Muscle layer of duodenum (tissue), 2 donors: ENCODE data around the gene NPAS2.

Experiments used
- H3K27ac ChIP-seq: one replicate; pipeline ENCODE4 v1.7.0; 2013; ENCODE audit warnings: mild to moderate bottlenecking, low read length
- H3K27me3 ChIP-seq: one replicate; pipeline ENCODE4 v1.7.0; 2013; ENCODE audit warnings: low read depth, mild to moderate bottlenecking, control low read depth, low read length
- H3K36me3 ChIP-seq, 2 donors: one replicate each; pipeline ENCODE4 v1.7.0; 2013; ENCODE audit warnings: low read length in 2 of 2, control low read depth in 1 of 2, mild to moderate bottlenecking in 1 of 2; ENCODE audit not compliant: insufficient read depth in 2 of 2, control insufficient read depth in 1 of 2
- H3K4me1 ChIP-seq, 2 donors: one replicate each; pipeline ENCODE4 v1.7.0; 2013; ENCODE audit warnings: low read length in 2 of 2, mild to moderate bottlenecking in 2 of 2, control low read depth in 1 of 2, moderate library complexity in 1 of 2; ENCODE audit not compliant: insufficient read depth in 2 of 2, control insufficient read depth in 1 of 2
- H3K4me3 ChIP-seq, 2 donors: one replicate each; pipeline ENCODE4 v1.7.0; 2013; ENCODE audit warnings: low read length in 2 of 2, low read depth in 1 of 2, mild to moderate bottlenecking in 1 of 2
- H3K9me3 ChIP-seq, 2 donors: one replicate each; pipeline ENCODE4 v1.7.0; 2013; ENCODE audit warnings: low read length in 2 of 2, control low read depth in 1 of 2, mild to moderate bottlenecking in 1 of 2; ENCODE audit not compliant: control insufficient read depth in 1 of 2
- donor health status: healthy.

The NPAS2 gene

DNA sequence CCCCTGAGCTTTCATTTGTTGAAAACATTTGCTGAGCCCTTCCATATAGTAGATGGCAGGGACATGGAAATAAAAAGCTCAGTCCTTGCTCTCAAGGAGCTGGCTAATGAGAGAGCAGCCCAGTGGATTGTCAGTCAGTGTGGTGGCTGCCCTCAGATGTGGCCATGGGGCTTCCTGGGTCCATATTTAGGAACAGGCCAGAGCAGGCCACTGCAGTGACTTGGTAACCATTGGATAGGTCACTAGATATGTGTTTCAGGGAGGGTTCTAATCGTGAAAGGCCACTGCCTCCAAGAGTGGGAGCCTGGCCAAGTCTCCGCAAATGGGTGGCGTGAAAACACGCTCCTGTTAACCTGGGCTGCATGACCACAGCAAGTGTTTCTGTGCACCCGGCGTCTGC is 37.4 kb downstream of the NPAS2 start:
- no peaks in the 10 kb centered on the region for H3K9me3 ChIP-seq
- H3K4me3 ChIP-seq = no peak overlapping the region
- no peak overlapping the region for H3K27ac ChIP-seq
- no peaks in the 10 kb centered on the region for H3K27me3 ChIP-seq
- H3K4me1 ChIP-seq = no peaks in the 10 kb centered on the region
- H3K36me3 ChIP-seq = no peaks in the 10 kb centered on the region

DNA sequence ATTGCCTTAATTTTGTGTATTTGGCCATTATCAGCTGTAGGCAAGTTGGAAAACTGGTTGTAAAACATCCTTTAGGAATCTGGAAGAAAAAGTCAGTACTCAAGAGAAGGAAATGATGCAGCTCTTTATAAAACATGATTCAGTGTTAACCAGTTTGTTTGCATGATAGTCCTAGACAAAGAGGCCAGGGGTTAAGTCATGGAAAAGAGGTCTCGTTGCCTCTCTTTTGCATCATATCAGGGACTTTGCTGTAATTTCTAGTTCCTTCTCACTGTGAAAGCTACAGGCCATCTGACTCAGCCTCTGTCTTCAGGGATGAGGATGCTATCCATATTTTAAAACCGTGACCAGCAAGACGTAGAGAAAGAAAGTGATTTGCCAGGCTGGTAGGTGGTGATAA is 38.0 kb downstream of the NPAS2 start:
- Histone ChIP-seq H3K4me3 (no peak overlapping the region), H3K27ac (no peak overlapping the region), H3K9me3 (no peaks in the 10 kb centered on the region), H3K36me3 (no peaks in the 10 kb centered on the region), H3K27me3 (no peaks in the 10 kb centered on the region), H3K4me1 (no peaks in the 10 kb centered on the region)

DNA sequence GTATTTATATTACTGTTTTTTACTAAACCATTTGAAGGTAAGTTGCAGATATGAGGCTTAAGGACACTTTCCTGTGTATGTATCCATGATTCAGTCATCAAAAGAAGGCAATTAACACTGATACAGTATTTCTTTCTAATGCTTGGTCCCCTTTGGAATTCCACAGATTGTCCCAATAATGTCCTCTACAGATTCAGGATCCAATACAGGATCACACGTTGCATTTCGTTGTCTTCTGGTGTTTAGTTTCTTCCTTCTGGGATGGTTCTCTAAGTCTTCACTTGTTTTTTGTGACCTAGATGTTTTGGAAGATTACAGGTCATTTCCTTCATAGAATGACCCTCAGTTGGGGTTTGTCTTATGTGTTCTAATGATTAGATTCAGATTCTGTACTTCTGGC is 40.0 kb downstream of the NPAS2 start:
- Histone ChIP-seq H3K27ac (no peak overlapping the region), H3K27me3 (no peaks in the 10 kb centered on the region), H3K9me3 (no peaks in the 10 kb centered on the region), H3K4me1 (no peaks in the 10 kb centered on the region), H3K36me3 (no peaks in the 10 kb centered on the region), H3K4me3 (no peak overlapping the region)

- Histone ChIP-seq H3K27me3 (no peaks in the 10 kb centered on the region), H3K36me3 (no peaks in the 10 kb centered on the region), H3K4me1 (no peaks in the 10 kb centered on the region), H3K4me3 (no peak overlapping the region), H3K27ac (no peak overlapping the region), H3K9me3 (no peaks in the 10 kb centered on the region)
Measured at GRCh38 chr2:100861340-100861739, 41.4 kb downstream of the NPAS2 start.

DNA sequence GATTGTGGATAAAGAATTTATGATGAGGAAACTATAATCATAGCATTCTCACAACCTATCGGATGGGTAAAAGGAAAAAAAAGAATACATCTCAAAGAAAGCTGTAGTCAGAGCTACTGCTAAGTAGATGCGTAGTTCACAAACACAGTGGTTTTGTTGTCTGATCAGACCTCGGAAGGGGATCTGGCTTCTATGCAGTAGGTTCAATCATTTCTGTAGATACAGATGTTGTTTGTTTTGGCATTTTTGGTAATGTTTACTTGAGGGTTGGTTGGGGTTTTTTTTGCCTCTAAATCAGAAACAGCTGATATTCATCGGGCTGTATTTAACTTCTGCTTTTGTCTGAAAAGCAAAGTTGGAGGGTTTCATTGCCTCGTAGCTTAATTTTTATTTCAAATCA is 42.1 kb downstream of the NPAS2 start:
- Histone ChIP-seq H3K4me1 (no peaks in the 10 kb centered on the region), H3K4me3 (no peak overlapping the region), H3K27me3 (no peaks in the 10 kb centered on the region), H3K9me3 (peaks cover 0 to 4% of the 10 kb centered on the region in 2 donors), H3K27ac (no peak overlapping the region), H3K36me3 (no peaks in the 10 kb centered on the region)

DNA sequence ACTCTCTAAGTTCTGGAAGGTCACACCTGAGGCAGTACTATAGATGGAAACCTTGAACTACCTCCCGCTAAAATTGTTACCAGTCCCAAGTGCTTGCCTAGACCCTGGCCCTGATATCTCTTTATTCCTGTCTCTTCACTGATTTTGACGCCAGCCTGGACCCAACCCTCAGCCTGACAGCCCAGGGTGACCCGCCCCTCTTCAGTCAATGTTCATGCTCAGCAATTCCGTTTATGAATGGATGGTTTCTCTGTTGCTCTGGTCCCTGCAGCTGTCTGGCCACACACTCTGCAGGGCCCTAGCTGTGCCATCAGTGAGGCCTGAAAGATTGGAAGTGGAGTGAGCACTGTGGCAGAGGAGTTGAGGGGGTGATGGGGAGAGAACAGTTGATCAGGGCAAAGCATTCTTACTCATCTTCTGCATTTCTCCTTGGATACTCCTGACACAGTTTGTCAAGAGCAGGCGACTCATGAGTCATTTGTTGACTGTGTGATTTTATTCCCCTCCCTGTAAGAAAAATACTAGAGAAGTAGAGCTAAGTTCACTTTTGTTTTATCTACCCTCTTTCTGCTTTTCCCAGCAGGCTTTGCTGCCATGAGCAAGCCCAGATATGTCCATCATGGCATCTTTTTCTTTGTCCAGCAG is 46.0 kb downstream of the NPAS2 start:
- no peaks in the 10 kb centered on the region for H3K36me3 ChIP-seq
- no peaks in the 10 kb centered on the region for H3K27me3 ChIP-seq
- H3K9me3 ChIP-seq = peaks cover 6 to 9% of the 10 kb centered on the region in 2 donors
- H3K4me3 ChIP-seq = no peak overlapping the region
- no peak overlapping the region for H3K27ac ChIP-seq
- no peaks in the 10 kb centered on the region for H3K4me1 ChIP-seq

DNA sequence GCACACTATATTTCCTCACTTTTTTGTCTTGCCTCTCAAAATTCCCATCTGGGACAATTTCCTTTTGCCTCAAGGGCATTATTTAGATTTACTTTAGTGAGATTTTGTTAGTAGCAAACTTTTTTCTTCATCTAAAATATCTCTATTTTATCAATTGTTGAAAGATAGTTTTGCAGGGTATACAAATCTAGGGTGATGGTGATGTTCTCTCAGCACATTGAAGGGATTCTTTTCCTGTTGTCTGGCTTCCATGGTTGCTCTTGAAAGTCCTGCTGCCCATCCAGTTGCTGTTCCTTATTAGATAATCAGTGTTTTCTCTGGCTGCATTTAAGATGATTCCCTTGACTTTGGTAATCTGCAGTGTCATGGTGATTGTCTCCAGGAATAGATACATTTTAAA is 48.1 kb downstream of the NPAS2 start:
- H3K36me3 ChIP-seq = no peaks in the 10 kb centered on the region
- H3K4me1 ChIP-seq = no peaks in the 10 kb centered on the region
- no peak overlapping the region for H3K4me3 ChIP-seq
- no peaks in the 10 kb centered on the region for H3K27me3 ChIP-seq
- H3K9me3 ChIP-seq = peaks cover 6 to 9% of the 10 kb centered on the region in 2 donors
- no peak overlapping the region for H3K27ac ChIP-seq

DNA sequence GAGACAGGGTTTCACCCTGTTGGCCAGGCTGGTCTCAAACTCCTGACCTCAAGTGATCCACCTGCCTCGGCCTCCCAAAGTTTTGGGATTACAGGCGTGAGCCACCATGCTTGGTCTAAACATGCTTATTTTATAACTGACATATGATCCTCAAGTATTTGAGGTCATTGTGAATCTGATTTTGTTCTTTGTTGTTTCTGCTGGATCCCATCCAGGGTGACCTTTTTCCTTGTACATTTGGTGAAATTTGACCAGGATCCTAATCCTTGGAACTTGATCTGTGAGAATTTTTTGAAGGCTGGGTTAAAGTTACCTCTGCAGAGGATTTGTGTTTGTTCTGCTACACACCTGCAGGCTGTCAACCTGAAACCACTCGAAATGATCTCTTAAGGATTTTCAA is 49.2 kb downstream of the NPAS2 start:
- no peaks in the 10 kb centered on the region for H3K27me3 ChIP-seq
- H3K4me3 ChIP-seq = no peak overlapping the region
- H3K9me3 ChIP-seq = peaks cover 6 to 9% of the 10 kb centered on the region in 2 donors
- no peaks in the 10 kb centered on the region for H3K36me3 ChIP-seq
- no peak overlapping the region for H3K27ac ChIP-seq
- no peaks in the 10 kb centered on the region for H3K4me1 ChIP-seq

GRCh38 chr2:100870652-100871531 is 51.0 kb downstream of the NPAS2 start:
- Histone ChIP-seq H3K4me3 (no peak overlapping the region), H3K4me1 (no peaks in the 10 kb centered on the region), H3K36me3 (no peaks in the 10 kb centered on the region), H3K9me3 (peaks cover 6 to 9% of the 10 kb centered on the region in 2 donors), H3K27ac (no peak overlapping the region), H3K27me3 (no peaks in the 10 kb centered on the region)

- Histone ChIP-seq H3K27ac (no peak overlapping the region), H3K9me3 (no peaks in the 10 kb centered on the region), H3K4me3 (no peak overlapping the region), H3K36me3 (no peaks in the 10 kb centered on the region), H3K4me1 (peaks cover 0 to 3% of the 10 kb centered on the region in 2 donors), H3K27me3 (no peaks in the 10 kb centered on the region)
Measured at GRCh38 chr2:100875516-100876230, 55.7 kb downstream of the NPAS2 start.

DNA sequence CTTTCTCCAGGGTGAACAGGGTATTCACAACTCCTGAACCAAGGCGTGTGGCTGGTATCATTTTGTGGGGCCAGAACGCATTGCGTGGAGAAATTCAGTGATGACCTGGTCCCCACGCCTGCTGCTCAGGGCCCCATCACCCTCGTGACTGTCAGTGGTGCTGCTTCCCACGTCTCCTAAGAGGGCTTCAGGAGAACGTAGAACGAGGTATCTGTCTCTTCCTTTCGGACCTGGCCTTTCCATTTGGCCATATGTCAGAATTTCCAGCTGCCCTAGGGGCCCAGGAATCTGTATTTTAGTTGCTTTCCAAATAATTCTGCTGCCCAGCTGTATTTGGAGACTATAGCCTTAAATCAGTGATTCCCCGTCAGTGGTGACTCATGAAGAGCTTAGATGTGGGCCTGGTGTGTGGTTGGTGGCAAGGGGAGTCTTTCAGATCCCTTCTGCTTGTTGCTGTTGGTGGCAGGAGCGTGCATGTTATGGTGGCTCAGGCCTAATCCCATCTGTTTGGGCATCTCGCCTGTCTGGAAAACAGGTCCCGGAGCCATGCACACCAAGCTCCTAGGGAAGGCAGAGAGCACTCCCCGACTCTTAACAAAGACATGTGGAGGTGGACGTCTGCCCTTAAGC is 56.4 kb downstream of the NPAS2 start:
- peaks cover 0 to 3% of the 10 kb centered on the region in 2 donors for H3K4me1 ChIP-seq
- no peak overlapping the region for H3K27ac ChIP-seq
- no peak overlapping the region for H3K4me3 ChIP-seq
- H3K9me3 ChIP-seq = no peaks in the 10 kb centered on the region
- H3K27me3 ChIP-seq = no peaks in the 10 kb centered on the region
- no peaks in the 10 kb centered on the region for H3K36me3 ChIP-seq
